SH-SY5Y (cell line): ENCODE results near the gene CDH4.

Experiments
- GATA2 ChIP-seq: IDR thresholded peaks from 2 replicates; pipeline ENCODE4 v1.6.1; 2011; ENCODE audit warnings: mild to moderate bottlenecking, low read depth, low read length
- GATA3 ChIP-seq: IDR thresholded peaks from 2 replicates; pipeline ENCODE4 v1.6.1; 2011; ENCODE audit warnings: low read depth, mild to moderate bottlenecking, low read length, moderate library complexity

DNA sequence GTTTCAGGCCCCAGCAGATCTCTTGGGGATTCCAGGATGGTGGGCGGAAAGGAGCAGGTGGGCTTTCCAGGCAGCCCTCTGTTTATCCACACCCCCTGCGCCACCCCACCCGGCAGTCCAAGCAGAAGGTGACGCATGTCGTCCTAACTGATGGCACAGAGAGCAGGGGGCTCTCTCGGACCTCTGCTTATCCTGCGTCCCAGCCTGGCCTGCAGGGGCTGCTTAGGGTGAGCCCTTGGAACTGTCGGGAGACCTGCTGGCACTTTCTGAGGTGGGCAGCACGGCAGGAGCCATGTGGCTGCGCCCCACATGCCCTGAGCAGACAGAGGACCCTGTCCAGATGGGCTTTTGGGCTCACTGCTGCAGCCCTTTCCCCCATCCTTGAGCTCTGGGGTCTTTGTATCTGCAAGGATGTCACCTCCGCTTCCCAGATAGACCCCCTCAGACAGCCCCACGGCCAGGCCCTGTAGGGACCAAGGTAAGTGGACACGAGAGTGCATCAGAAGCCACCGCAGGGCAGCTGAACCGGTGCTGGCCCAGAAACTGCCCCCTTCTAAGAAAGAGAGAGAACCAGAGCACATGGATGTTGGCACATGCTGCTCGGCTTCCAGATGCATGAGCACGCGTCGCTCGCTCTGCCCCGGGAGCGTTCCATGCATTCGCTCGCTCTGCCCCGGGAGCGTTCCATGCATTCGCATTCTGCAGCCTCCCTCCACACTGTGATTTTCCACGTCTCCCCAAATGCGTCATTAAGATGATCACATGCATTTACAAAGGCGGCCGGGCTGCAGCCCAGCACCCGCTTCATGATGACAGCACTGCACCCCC, 566.9 kb downstream of the CDH4 start:
- TF ChIP-seq GATA2 (no peak), GATA3 (no peak)
